Activated T-helper 1 cell treated with anti-CD3 and anti-CD28 coated beads, Interleukin-12 subunit alpha, Interleukin-12 subunit beta, Interleukin-2, Interleukin-4 antibody, amounts not matched to agents 30 ng/mL and 10 ng/mL and 1 ng/mL, durations not matched to agents 14 hours and 24 hours and 36 hours (primary cell): Measurements from ENCODE around the gene PJA1. TPM values are rescaled to one million over a fixed set of nuclear protein-coding genes. Genes with fewer than 3 reads are reported as not detected.

Experiments used
- DNase-seq: peaks from one replicate; pipeline ENCODE4 v3.0.0; 2021; ENCODE audit warnings: low spot score
- H3K27ac Mint-ChIP-seq: one replicate; pipeline ENCODE4 v1.8.0; 2021; ENCODE audit warnings: mild to moderate bottlenecking, mixed read lengths
- H3K27me3 Mint-ChIP-seq: one replicate; pipeline ENCODE4 v1.8.0; 2022; ENCODE audit warnings: mild to moderate bottlenecking, moderate library complexity, mixed read lengths; ENCODE audit not compliant: insufficient read depth
- H3K36me3 Mint-ChIP-seq: one replicate; pipeline ENCODE4 v1.8.0; 2021; ENCODE audit warnings: low read depth, mixed read lengths
- H3K4me1 Mint-ChIP-seq: one replicate; pipeline ENCODE4 v1.8.0; 2021; ENCODE audit warnings: low read depth, mixed read lengths
- H3K4me3 Mint-ChIP-seq: one replicate; pipeline ENCODE4 v1.8.0; 2021; ENCODE audit warnings: mild to moderate bottlenecking, moderate library complexity, mixed read lengths
- H3K9me3 Mint-ChIP-seq: one replicate; pipeline ENCODE4 v1.8.0; 2021; ENCODE audit warnings: mixed read lengths
- intact Hi-C: fragments of 100-400 bp; cut with micrococcal nuclease; formaldehyde crosslinking; loops from one replicate; pipeline ENCODE4 v1.15.1; 2024
- total RNA-seq: library from RNA; stranded (reverse); gene quantifications from 2 replicates; pipeline ENCODE4 v1.2.3, GENCODE V29; 2022

Gene PJA1
- total RNA-seq, 1 donor from 2014 or later = 15.6 TPM

GRCh38 chrX:69131886-69132285 lies 33.4 kb downstream of the PJA1 start:
- Mint-ChIP-seq H3K36me3 (no peaks in the 10 kb centered on the region), H3K27ac (no peak overlapping the region)
- intact Hi-C loops = no loop called here

DNA sequence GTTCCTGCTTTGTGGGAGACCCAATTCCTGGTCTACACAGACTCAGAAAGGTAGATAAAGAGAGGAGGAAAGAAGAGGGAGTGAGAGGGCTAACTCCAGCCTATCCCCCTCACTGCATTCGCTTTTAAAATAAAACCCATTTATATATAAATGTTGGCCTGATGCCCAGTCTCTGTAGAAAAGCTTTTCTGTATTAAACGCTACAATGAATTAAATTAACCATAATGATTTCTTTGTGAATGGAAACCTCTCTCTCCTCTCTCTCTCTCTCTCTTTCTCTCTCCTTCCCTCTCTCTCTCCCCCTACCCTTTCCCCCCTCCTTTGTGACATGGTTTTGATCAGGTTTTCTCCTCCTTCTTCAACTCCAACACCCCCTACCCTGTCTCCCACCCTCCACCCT lies 34.8 kb downstream of the PJA1 start:
- H3K27me3 Mint-ChIP-seq = peaks cover 17% of the 10 kb centered on the region
- H3K4me3 Mint-ChIP-seq = no peak overlapping the region
- H3K4me1 Mint-ChIP-seq = no peaks in the 10 kb centered on the region
- H3K36me3 Mint-ChIP-seq = no peaks in the 10 kb centered on the region
- no peak overlapping the region for H3K27ac Mint-ChIP-seq
- no peak for DNase-seq
- intact Hi-C loops = no loop called here
- no peaks in the 10 kb centered on the region for H3K9me3 Mint-ChIP-seq

More at GRCh38 chrX:69131886-69132285, 33.4 kb downstream of the PJA1 start:
- no peaks in the 10 kb centered on the region for H3K9me3 Mint-ChIP-seq
- H3K4me3 Mint-ChIP-seq = no peak overlapping the region
- peaks cover 13% of the 10 kb centered on the region for H3K27me3 Mint-ChIP-seq
- no peaks in the 10 kb centered on the region for H3K4me1 Mint-ChIP-seq
- DNase-seq = no peak

- H3K27me3 Mint-ChIP-seq = peaks cover 17% of the 10 kb centered on the region
- no peaks in the 10 kb centered on the region for H3K9me3 Mint-ChIP-seq
- DNase-seq = no peak
- no peak overlapping the region for H3K27ac Mint-ChIP-seq
- intact Hi-C loops = no loop called here
- no peaks in the 10 kb centered on the region for H3K36me3 Mint-ChIP-seq
- H3K4me3 Mint-ChIP-seq = no peak overlapping the region
- H3K4me1 Mint-ChIP-seq = no peaks in the 10 kb centered on the region
These were observed 36.7 kb downstream of the PJA1 start for GRCh38 chrX:69128588-69128987.

GRCh38 chrX:69127466-69127865 lies 37.8 kb downstream of the PJA1 start:
- DNase-seq = no peak
- Mint-ChIP-seq H3K27ac (no peak overlapping the region), H3K36me3 (no peaks in the 10 kb centered on the region), H3K4me1 (no peaks in the 10 kb centered on the region), H3K9me3 (no peaks in the 10 kb centered on the region), H3K4me3 (no peak overlapping the region), H3K27me3 (peaks cover 17% of the 10 kb centered on the region)
- intact Hi-C loops = no loop called here

DNA sequence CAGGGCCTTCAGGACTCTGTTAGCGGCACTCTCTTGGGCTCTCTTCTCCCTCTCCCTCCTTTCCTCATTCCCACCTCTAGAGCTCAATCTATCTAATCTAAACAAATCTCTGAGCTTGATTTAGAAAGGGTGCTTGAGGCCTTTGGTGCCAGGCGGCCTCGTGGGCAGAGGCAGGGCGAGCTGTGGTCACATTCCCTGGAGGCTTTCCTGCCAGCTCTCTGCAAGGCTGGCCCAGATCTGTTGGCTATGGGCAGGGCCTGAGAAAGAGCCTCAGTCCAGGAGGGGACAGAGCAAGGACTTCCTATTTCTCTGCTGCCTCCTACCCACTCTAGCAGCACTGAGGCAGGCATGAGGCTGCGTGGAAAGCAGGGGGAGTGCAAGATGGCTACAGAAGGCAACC lies 38.6 kb downstream of the PJA1 start:
- peaks cover 17% of the 10 kb centered on the region for H3K27me3 Mint-ChIP-seq
- H3K9me3 Mint-ChIP-seq = no peaks in the 10 kb centered on the region
- H3K4me3 Mint-ChIP-seq = no peak overlapping the region
- no peak overlapping the region for H3K27ac Mint-ChIP-seq
- no peaks in the 10 kb centered on the region for H3K4me1 Mint-ChIP-seq
- no peak for DNase-seq
- no peaks in the 10 kb centered on the region for H3K36me3 Mint-ChIP-seq
- intact Hi-C loops = no loop called here

GRCh38 chrX:69125094-69125493 lies 40.2 kb downstream of the PJA1 start:
- intact Hi-C loops = no loop called here
- H3K36me3 Mint-ChIP-seq = no peaks in the 10 kb centered on the region
- no peak for DNase-seq

DNA sequence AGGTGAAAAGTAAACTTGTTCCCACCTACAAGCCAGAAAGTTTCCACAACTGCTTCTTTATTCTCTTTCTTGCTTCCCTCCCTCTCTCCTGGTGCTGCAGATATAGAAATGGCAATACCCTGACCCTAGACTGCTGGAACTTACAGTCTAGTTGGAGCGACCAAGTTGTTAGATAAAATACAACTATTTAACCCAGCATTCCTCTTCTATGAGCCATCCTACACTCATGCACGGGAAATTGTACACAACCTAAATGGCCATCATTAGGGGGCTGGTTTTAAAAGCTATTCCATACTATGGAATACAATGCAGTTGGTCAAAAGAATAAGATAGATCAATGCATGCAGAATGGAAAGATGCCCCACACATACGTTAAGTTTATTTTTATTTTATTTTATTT lies 41.1 kb downstream of the PJA1 start:
- H3K4me3 Mint-ChIP-seq = no peak overlapping the region
- H3K4me1 Mint-ChIP-seq = no peaks in the 10 kb centered on the region
- no peak for DNase-seq
- intact Hi-C loops = no loop called here
- H3K27ac Mint-ChIP-seq = no peak overlapping the region
- peaks cover 12% of the 10 kb centered on the region for H3K27me3 Mint-ChIP-seq
- H3K36me3 Mint-ChIP-seq = no peaks in the 10 kb centered on the region
- no peaks in the 10 kb centered on the region for H3K9me3 Mint-ChIP-seq

More at GRCh38 chrX:69125094-69125493, 40.2 kb downstream of the PJA1 start:
- H3K4me3 Mint-ChIP-seq = no peak overlapping the region
- H3K4me1 Mint-ChIP-seq = no peaks in the 10 kb centered on the region
- peaks cover 12% of the 10 kb centered on the region for H3K27me3 Mint-ChIP-seq
- no peak overlapping the region for H3K27ac Mint-ChIP-seq
- H3K9me3 Mint-ChIP-seq = no peaks in the 10 kb centered on the region

GRCh38 chrX:69123481-69123880 lies 41.8 kb downstream of the PJA1 start:
- Mint-ChIP-seq H3K27me3 (peaks cover 12% of the 10 kb centered on the region), H3K4me3 (no peak overlapping the region), H3K36me3 (no peaks in the 10 kb centered on the region), H3K4me1 (no peaks in the 10 kb centered on the region), H3K9me3 (no peaks in the 10 kb centered on the region), H3K27ac (no peak overlapping the region)
- no peak for DNase-seq
- intact Hi-C loops = no loop called here

DNA sequence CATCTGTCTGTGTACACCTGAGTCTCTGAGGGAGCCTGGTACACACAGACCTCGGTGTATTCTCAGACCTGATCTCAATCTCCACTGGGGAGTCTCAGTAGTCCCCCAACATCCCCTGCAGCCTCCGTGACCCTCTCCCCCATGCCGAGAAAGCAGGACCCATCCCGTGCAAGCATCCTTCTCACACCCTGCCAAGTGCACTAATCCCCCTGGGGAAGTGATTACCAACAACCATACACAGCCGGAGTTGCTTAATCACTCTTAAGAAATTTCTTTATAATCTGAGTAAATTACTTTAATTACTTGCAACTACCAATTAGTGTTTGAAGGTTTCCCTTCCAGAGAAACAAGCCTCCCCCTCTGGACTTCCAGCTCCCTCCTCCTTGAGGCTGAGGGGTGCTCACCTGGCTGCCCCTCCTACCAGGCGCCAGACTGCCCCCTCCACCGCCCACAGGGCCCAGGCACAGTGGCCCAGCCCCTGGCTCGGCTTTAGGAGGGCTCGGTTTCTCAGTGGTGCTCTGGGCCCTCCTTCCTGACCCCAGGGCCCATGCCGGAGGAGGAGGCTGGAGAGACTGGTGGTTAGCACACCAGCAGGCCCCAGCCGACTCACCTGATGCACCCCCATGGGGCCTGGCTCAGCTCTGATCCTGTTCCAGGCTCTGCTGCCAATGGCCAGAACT lies 43.8 kb downstream of the PJA1 start:
- DNase-seq = no peak
- Mint-ChIP-seq H3K36me3 (no peaks in the 10 kb centered on the region), H3K4me1 (no peaks in the 10 kb centered on the region), H3K9me3 (no peaks in the 10 kb centered on the region), H3K27me3 (peaks cover 4% of the 10 kb centered on the region), H3K4me3 (no peak overlapping the region), H3K27ac (no peak overlapping the region)
- intact Hi-C loops = no loop called here

DNA sequence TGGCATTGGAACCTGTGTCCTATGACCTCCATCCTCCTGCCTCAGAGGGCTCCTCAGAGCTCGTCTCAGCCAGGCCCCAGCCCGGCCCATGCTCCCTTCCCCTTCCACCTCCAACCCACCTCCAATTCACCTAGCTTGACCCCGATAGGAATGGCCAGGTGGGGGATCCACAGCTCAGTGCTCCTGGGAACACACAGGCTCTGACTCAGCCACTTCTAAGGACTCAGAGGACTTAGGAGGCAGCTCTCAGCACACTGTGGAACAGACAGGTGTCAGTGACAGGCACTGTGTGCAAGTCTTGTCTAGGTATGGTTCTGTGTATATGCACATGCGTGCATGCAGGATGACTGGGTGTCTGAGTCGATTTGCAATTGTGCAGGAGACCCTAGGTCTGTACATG lies 44.8 kb downstream of the PJA1 start:
- Mint-ChIP-seq H3K27me3 (no peaks in the 10 kb centered on the region), H3K36me3 (no peaks in the 10 kb centered on the region), H3K27ac (no peak overlapping the region)

DNA sequence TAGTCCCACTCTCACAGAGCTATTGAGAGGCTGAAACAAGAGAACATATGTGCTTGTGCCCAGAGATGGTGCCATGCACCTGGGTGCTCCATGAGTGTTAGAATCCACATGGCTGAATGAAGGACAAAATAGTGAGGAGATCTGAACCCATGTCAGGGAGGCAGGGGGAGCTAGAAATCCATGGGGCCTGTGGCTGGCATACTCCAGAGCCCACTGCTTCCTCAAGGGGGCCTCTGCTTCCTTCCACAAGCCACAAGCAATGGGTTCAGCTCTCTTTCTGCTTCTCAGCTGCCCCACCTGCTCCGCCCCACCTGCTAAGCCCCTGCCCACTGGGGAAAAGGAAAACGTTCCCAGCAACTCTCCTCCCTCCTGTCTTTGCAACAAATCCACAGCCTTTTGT lies 46.1 kb downstream of the PJA1 start:
- DNase-seq = no peak
- Mint-ChIP-seq H3K4me1 (no peaks in the 10 kb centered on the region), H3K36me3 (no peaks in the 10 kb centered on the region), H3K27me3 (no peaks in the 10 kb centered on the region), H3K4me3 (no peak overlapping the region), H3K9me3 (no peaks in the 10 kb centered on the region), H3K27ac (no peak overlapping the region)
- intact Hi-C loops = no loop called here

More for the DNA sequence above, 44.8 kb downstream of the PJA1 start:
- Mint-ChIP-seq H3K4me3 (no peak overlapping the region), H3K4me1 (no peaks in the 10 kb centered on the region), H3K9me3 (no peaks in the 10 kb centered on the region)
- intact Hi-C loops = no loop called here
- DNase-seq = no peak

- intact Hi-C loops = no loop called here
- no peak overlapping the region for H3K4me3 Mint-ChIP-seq
- H3K27me3 Mint-ChIP-seq = peaks cover 2% of the 10 kb centered on the region
- DNase-seq = no peak
- no peak overlapping the region for H3K27ac Mint-ChIP-seq
- no peaks in the 10 kb centered on the region for H3K9me3 Mint-ChIP-seq
- no peaks in the 10 kb centered on the region for H3K36me3 Mint-ChIP-seq
- no peaks in the 10 kb centered on the region for H3K4me1 Mint-ChIP-seq
These were observed 47.3 kb downstream of the PJA1 start for GRCh38 chrX:69117876-69118526.

GRCh38 chrX:69116077-69116476 lies 49.2 kb downstream of the PJA1 start:
- Mint-ChIP-seq H3K4me3 (no peak overlapping the region), H3K9me3 (no peaks in the 10 kb centered on the region), H3K27me3 (peaks cover 3% of the 10 kb centered on the region)

More at GRCh38 chrX:69116077-69116476, 49.2 kb downstream of the PJA1 start:
- H3K4me1 Mint-ChIP-seq = no peaks in the 10 kb centered on the region
- no peak overlapping the region for H3K27ac Mint-ChIP-seq
- H3K36me3 Mint-ChIP-seq = no peaks in the 10 kb centered on the region
- intact Hi-C loops = no loop called here
- no peak for DNase-seq
